ENCODE data around the gene GNA12.

DNA sequence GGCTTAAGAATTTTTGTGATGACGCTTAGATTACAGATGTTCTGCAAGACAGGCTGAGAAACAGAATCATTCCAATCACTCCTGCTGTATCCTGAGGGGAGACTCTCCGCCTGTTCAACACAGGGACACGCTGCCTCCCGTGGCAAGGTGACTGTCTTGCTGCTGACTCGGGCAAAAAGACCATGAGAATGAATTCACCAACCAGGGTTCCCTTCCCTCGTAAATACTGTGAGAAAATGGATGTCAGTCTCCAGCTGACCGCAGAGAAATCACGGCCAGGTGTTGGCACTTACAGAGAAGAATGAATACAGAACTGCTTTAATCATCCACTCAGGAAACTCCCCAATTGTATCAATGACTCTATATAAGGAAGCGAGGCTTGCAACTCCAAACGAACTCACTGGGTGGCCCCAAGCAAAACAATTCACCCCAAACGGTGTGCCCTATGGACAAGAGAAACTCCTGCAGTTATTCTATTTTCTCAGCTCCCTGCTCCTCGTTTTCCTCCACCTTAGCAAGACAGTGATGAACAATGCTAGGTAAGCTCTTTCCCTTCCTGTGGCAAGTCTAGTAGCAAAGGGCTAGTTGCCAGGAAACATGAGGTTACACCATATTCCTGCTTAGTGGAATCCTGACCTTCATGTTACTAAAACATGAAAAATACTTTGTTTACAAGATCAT, 22.8 kb downstream of the GNA12 start:
- no peak for TF ChIP-seq NRF1 (IDR thresholded peaks at IDR 0.05; ENCODE audit: low read depth, low read length)
- TF ChIP-seq RCOR1 (IDR thresholded peaks at IDR 0.05; ENCODE audit: low read length): no peak
- TF ChIP-seq, protein P1, sequence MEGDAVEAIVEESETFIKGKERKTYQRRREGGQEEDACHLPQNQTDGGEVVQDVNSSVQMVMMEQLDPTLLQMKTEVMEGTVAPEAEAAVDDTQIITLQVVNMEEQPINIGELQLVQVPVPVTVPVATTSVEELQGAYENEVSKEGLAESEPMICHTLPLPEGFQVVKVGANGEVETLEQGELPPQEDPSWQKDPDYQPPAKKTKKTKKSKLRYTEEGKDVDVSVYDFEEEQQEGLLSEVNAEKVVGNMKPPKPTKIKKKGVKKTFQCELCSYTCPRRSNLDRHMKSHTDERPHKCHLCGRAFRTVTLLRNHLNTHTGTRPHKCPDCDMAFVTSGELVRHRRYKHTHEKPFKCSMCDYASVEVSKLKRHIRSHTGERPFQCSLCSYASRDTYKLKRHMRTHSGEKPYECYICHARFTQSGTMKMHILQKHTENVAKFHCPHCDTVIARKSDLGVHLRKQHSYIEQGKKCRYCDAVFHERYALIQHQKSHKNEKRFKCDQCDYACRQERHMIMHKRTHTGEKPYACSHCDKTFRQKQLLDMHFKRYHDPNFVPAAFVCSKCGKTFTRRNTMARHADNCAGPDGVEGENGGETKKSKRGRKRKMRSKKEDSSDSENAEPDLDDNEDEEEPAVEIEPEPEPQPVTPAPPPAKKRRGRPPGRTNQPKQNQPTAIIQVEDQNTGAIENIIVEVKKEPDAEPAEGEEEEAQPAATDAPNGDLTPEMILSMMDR (IDR thresholded peaks at IDR 0.05): peak; percentile 28
- TF ChIP-seq, protein P2, sequence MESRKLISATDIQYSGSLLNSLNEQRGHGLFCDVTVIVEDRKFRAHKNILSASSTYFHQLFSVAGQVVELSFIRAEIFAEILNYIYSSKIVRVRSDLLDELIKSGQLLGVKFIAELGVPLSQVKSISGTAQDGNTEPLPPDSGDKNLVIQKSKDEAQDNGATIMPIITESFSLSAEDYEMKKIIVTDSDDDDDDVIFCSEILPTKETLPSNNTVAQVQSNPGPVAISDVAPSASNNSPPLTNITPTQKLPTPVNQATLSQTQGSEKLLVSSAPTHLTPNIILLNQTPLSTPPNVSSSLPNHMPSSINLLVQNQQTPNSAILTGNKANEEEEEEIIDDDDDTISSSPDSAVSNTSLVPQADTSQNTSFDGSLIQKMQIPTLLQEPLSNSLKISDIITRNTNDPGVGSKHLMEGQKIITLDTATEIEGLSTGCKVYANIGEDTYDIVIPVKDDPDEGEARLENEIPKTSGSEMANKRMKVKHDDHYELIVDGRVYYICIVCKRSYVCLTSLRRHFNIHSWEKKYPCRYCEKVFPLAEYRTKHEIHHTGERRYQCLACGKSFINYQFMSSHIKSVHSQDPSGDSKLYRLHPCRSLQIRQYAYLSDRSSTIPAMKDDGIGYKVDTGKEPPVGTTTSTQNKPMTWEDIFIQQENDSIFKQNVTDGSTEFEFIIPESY (IDR thresholded peaks at IDR 0.05; ENCODE audit: borderline replicate concordance, low read depth): no peak
- TF ChIP-seq RXRA (IDR thresholded peaks at IDR 0.05; ENCODE audit: borderline replicate concordance, low read depth): no peak
- TF ChIP-seq, protein P3, sequence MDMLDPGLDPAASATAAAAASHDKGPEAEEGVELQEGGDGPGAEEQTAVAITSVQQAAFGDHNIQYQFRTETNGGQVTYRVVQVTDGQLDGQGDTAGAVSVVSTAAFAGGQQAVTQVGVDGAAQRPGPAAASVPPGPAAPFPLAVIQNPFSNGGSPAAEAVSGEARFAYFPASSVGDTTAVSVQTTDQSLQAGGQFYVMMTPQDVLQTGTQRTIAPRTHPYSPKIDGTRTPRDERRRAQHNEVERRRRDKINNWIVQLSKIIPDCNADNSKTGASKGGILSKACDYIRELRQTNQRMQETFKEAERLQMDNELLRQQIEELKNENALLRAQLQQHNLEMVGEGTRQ (IDR thresholded peaks at IDR 0.05; ENCODE audit: borderline replicate concordance, low read depth, low read length): no peak
- TF ChIP-seq TCF12 (IDR thresholded peaks at IDR 0.05): no peak
- TF ChIP-seq, protein P4, sequence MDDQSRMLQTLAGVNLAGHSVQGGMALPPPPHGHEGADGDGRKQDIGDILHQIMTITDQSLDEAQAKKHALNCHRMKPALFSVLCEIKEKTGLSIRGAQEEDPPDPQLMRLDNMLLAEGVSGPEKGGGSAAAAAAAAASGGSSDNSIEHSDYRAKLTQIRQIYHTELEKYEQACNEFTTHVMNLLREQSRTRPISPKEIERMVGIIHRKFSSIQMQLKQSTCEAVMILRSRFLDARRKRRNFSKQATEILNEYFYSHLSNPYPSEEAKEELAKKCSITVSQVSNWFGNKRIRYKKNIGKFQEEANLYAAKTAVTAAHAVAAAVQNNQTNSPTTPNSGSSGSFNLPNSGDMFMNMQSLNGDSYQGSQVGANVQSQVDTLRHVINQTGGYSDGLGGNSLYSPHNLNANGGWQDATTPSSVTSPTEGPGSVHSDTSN (IDR thresholded peaks at IDR 0.05): no peak; the same call in 1 of the 2 replicates
- no peak for TF ChIP-seq CHD2 (IDR thresholded peaks at IDR 0.05; ENCODE audit: low read length, partially characterized antibody)
- TF ChIP-seq RAD21 (IDR thresholded peaks at IDR 0.05; ENCODE audit: low read length): peak; percentile 57
- TF ChIP-seq POLR2AphosphoS5 (IDR thresholded peaks at IDR 0.05; ENCODE audit: low read depth, low read length): no peak
- TF ChIP-seq, protein P5, sequence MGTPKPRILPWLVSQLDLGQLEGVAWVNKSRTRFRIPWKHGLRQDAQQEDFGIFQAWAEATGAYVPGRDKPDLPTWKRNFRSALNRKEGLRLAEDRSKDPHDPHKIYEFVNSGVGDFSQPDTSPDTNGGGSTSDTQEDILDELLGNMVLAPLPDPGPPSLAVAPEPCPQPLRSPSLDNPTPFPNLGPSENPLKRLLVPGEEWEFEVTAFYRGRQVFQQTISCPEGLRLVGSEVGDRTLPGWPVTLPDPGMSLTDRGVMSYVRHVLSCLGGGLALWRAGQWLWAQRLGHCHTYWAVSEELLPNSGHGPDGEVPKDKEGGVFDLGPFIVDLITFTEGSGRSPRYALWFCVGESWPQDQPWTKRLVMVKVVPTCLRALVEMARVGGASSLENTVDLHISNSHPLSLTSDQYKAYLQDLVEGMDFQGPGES (IDR thresholded peaks at IDR 0.05; ENCODE audit: low read depth, low read length): no peak
- no peak for TF ChIP-seq FOXM1 (IDR thresholded peaks at IDR 0.05; ENCODE audit: low read depth)
